Measurements from ENCODE around the gene SPRY1.

GRCh38 chr4:123409334-123409733 lies 12.7 kb downstream of the SPRY1 start:
- TF ChIP-seq CTCF (IDR thresholded peaks at IDR 0.05; ENCODE audit: low read depth, low read length) (no peak), POLR2A (IDR thresholded peaks at IDR 0.05; ENCODE audit: extremely low read depth, insufficient read length) (no peak), MYC (IDR thresholded peaks at IDR 0.05; ENCODE audit: low read depth, low read length) (no peak), MAX (IDR thresholded peaks at IDR 0.05; ENCODE audit: low read depth, low read length) (no peak)
